Endothelial cell of umbilical vein (primary cell): ENCODE results near the gene GPR18. TPM values are rescaled to one million over a fixed set of nuclear protein-coding genes. Genes with fewer than 3 reads are reported as not detected.

Experiments used
- BruUV-seq: library from RNA; stranded (reverse); fragments of 400-500 nt; replicated peaks from 2 replicates; lab custom pipeline; 2021; lab: Mats Ljungman, UMichigan
- CTCF ChIA-PET: fragments of 300-600, 350-600 bp; sonication (Branson Sonifier 250); formaldehyde crosslinking; loops from one replicate; lab custom pipeline; 2021; ENCODE audit warnings: antibody characterized with exemption, inconsistent platforms; lab: Charles Lee
- POLR2A ChIA-PET: fragments of 300-600, 350-600 bp; sonication (Branson Sonifier 250); formaldehyde crosslinking; loops from one replicate; lab custom pipeline; 2021; ENCODE audit warnings: antibody characterized with exemption, inconsistent platforms; lab: Charles Lee
- DNase-seq: peaks from one replicate; pipeline ENCODE4 v3.0.0-alpha.2; 2011; ENCODE audit warnings: low read depth, low spot score
- FAIRE-seq: peaks from 2 replicates; lab custom pipeline; 2011; peaks lifted over from hg19 to GRCh38; lab: Jason Lieb, UNC
- H2AFZ ChIP-seq: 2 replicates; pipeline ENCODE4 v1.6.0; 2012; ENCODE audit warnings: low read depth, low read length, control low read depth, inconsistent platforms
- H3K27ac ChIP-seq: 2 replicates; pipeline ENCODE4 v1.5.1; 2011; ENCODE audit warnings: low read depth, mild to moderate bottlenecking, control low read depth, low read length, moderate library complexity; ENCODE audit not compliant: insufficient read depth
- H3K27me3 ChIP-seq, 2 experiments: 2 replicates each; pipeline versions ENCODE4 v1.6.0 to v1.6.1; 2011; ENCODE audit warnings: low read length in 2 of 2, mixed read lengths in 1 of 2; ENCODE audit not compliant: control insufficient read depth in 2 of 2, insufficient read depth in 2 of 2
- H3K36me3 ChIP-seq, 2 experiments: 2 replicates in 1 of 2; 3 replicates in 1 of 2; pipeline ENCODE4 v1.5.1; 2011; ENCODE audit warnings: low read length in 2 of 2, mild to moderate bottlenecking in 1 of 2, moderate library complexity in 1 of 2; ENCODE audit not compliant: control insufficient read depth in 2 of 2, insufficient read depth in 2 of 2; ENCODE audit errors: extremely low read depth in 1 of 2
- H3K4me1 ChIP-seq: 3 replicates; pipeline ENCODE4 v1.5.1; 2011; ENCODE audit warnings: mild to moderate bottlenecking, low read length; ENCODE audit not compliant: control insufficient read depth, insufficient read depth; ENCODE audit errors: extremely low read depth
- H3K4me2 ChIP-seq: 2 replicates; pipeline ENCODE4 v1.6.1; 2011; ENCODE audit warnings: low read length, control low read depth, mixed read lengths; ENCODE audit not compliant: insufficient read depth
- H3K4me3 ChIP-seq, 3 experiments: fragments of 200-600 bp in 1 of 3; sonication (generic), shearing (Covaris generic) in 1 of 3; replicated peaks in 1 of 3; 2 replicates each; pipeline ENCODE4 v1.5.1; 2011 to 2016; ENCODE audit warnings: control low read depth in 3 of 3, low read length in 3 of 3, mild to moderate bottlenecking in 2 of 3, inconsistent platforms in 1 of 3, low read depth in 1 of 3, moderate library complexity in 1 of 3; ENCODE audit not compliant: insufficient read depth in 1 of 3
- H3K79me2 ChIP-seq: 2 replicates; pipeline ENCODE4 v1.6.0; 2012; ENCODE audit warnings: low read length, inconsistent platforms; ENCODE audit not compliant: control insufficient read depth, insufficient read depth
- H3K9ac ChIP-seq: replicated peaks from 2 replicates; pipeline ENCODE3; 2011; ENCODE audit warnings: low read length, control low read depth; ENCODE audit not compliant: insufficient read depth; ENCODE audit errors: extremely low read depth
- H3K9me1 ChIP-seq: replicated peaks from 3 replicates; pipeline ENCODE4 v1.6.0; 2011; ENCODE audit warnings: mild to moderate bottlenecking, low read length; ENCODE audit not compliant: control insufficient read depth, insufficient read depth; ENCODE audit errors: extremely low read depth
- H3K9me3 ChIP-seq: replicated peaks from 2 replicates; pipeline ENCODE4 v1.5.1; 2012; ENCODE audit warnings: low read length, inconsistent platforms; ENCODE audit not compliant: control insufficient read depth, insufficient read depth
- H4K20me1 ChIP-seq: replicated peaks from 2 replicates; pipeline ENCODE3; 2011; ENCODE audit warnings: mild to moderate bottlenecking, low read length; ENCODE audit not compliant: control insufficient read depth, insufficient read depth; ENCODE audit errors: extremely low read depth
- CTCF ChIP-seq, 2 donors: IDR thresholded peaks; 1 replicate in 1 of 2; 2 replicates in 1 of 2; pipeline ENCODE4 v1.5.1; 2011; ENCODE audit warnings: low read length in 2 of 2, mild to moderate bottlenecking in 2 of 2, moderate library complexity in 2 of 2, control low read depth in 1 of 2, inconsistent platforms in 1 of 2, low read depth in 1 of 2; ENCODE audit not compliant: insufficient read depth in 1 of 2; ENCODE audit errors: extremely low read depth in 1 of 2
- EZH2 ChIP-seq: IDR thresholded peaks from 2 replicates; pipeline ENCODE4 v1.6.1; 2012; ENCODE audit warnings: borderline replicate concordance, low read depth, mild to moderate bottlenecking, moderate library complexity, low read length, inconsistent platforms; ENCODE audit not compliant: severe bottlenecking
- FOS ChIP-seq: IDR thresholded peaks from 2 replicates; pipeline ENCODE4 v1.6.1; 2011; ENCODE audit warnings: mild to moderate bottlenecking, low read length, moderate library complexity, borderline replicate concordance; ENCODE audit not compliant: insufficient read depth
- GATA2 ChIP-seq: IDR thresholded peaks from 2 replicates; pipeline ENCODE4 v1.7.0; 2011; ENCODE audit warnings: low read depth, mild to moderate bottlenecking, moderate library complexity, mixed read lengths, low read length; ENCODE audit not compliant: insufficient read length, insufficient read depth
- JUN ChIP-seq: IDR thresholded peaks from 2 replicates; pipeline ENCODE4 v1.6.1; 2011; ENCODE audit warnings: borderline replicate concordance, low read depth; ENCODE audit not compliant: insufficient read length, insufficient read depth
- MAX ChIP-seq: IDR thresholded peaks from 2 replicates; pipeline ENCODE4 v1.6.1; 2011; ENCODE audit not compliant: insufficient read depth, insufficient read length
- MYC ChIP-seq: IDR thresholded peaks from one replicate; pipeline ENCODE4 v1.6.1; 2011; ENCODE audit warnings: mild to moderate bottlenecking, low read depth, low read length
- POLR2A ChIP-seq: IDR thresholded peaks from 2 replicates; pipeline ENCODE4 v1.6.1; 2012; ENCODE audit warnings: low read depth, mild to moderate bottlenecking, control low read depth, low read length
- POLR2AphosphoS5 ChIP-seq: IDR thresholded peaks from 2 replicates; pipeline ENCODE4 v1.6.1; 2012; ENCODE audit warnings: low read depth, mild to moderate bottlenecking, control low read depth, low read length, moderate library complexity; ENCODE audit not compliant: insufficient read depth
- dilution Hi-C: fragments of 300-500 bp; cut with MboI; formaldehyde crosslinking; loops from one replicate; pipeline ENCODE4 v1.15.0; 2019; ENCODE audit warnings: low sequenced_read_pairs; ENCODE audit not compliant: extremely low pct_ligation_motif_present
- intact Hi-C: fragments of 100-400 bp; cut with micrococcal nuclease; formaldehyde crosslinking; loops from one replicate; pipeline ENCODE4 v1.10.0; 2022
- polyA plus RNA-seq, 4 experiments: library from polyadenylated mRNA; depleted of rRNA in 3 of 4; stranded (reverse) in 3 of 4; unstranded in 1 of 4; fragments of >200 nt; gene quantifications; 2 replicates each; pipeline versions ENCODE4 v1.2.1 to v1.2.3, GENCODE V29; 2011 to 2012; ENCODE audit warnings: missing spikeins in 1 of 4
- total RNA-seq: library from RNA; stranded (reverse); gene quantifications from 2 replicates; pipeline ENCODE4 v1.2.3, GENCODE V29; 2021

The GPR18 gene
- total and polyA plus RNA-seq, 2 donors (not counting 3 experiments of a cell fraction or from before 2014, with no cell fraction given) = not detected

GRCh38 chr13:99296398-99296797 is 38.2 kb upstream of the GPR18 start:
- Histone ChIP-seq H2AFZ (no peak overlapping the region), H3K79me2 (no peaks in the 10 kb centered on the region), H4K20me1 (no peaks in the 10 kb centered on the region), H3K4me1 (no peaks in the 10 kb centered on the region), H3K36me3 (no peaks in the 10 kb centered on the region), H3K9me3 (no peaks in the 10 kb centered on the region), H3K9ac (no peak overlapping the region), H3K4me3 (no peak overlapping the region), H3K4me2 (no peak overlapping the region), H3K27ac (no peak overlapping the region), H3K9me1 (no peaks in the 10 kb centered on the region), H3K27me3 (no peaks in the 10 kb centered on the region)
- POLR2A ChIA-PET = no interaction called here
- no peak for TF ChIP-seq GATA2
- TF ChIP-seq CTCF (IDR thresholded peaks at IDR 0.05; ENCODE audit: extremely low read depth in 1 of 2, insufficient read depth in 1 of 2, low read depth in 1 of 2, low read length in 2 of 2) = no peak
- TF ChIP-seq MYC = no peak
- no peak for TF ChIP-seq POLR2A
- TF ChIP-seq MAX = no peak
- no peak for TF ChIP-seq JUN
- TF ChIP-seq FOS = no peak
- no peak for TF ChIP-seq EZH2
- no peak for TF ChIP-seq POLR2AphosphoS5
- BruUV-seq = no TSS peak
- DNase-seq (no peak), FAIRE-seq (no peak)
- dilution Hi-C loops (no loop called here), intact Hi-C loops (no loop called here)
- CTCF ChIA-PET = interaction anchor here (1.0 to 2.7 kb wide), 3 partner anchors 26 to 141 kb away, joined by 3 to 15 read pairs (median 3); no protein-coding TSS in a partner anchor
